Duodenal mucosa (tissue), 2 donors: ENCODE data around the gene PRAC2.
"Not testable (repeated sequence)": the region's sequence is repeated elsewhere in the genome, so short reads cannot be mapped to it uniquely, and the experiment has no call there.

Experiments used
- H3K27ac ChIP-seq: one replicate; pipeline ENCODE4 v1.7.0; 2013; ENCODE audit warnings: low read depth, low read length
- H3K27me3 ChIP-seq, 2 donors: one replicate each; pipeline ENCODE4 v1.7.0; 2013; ENCODE audit warnings: low read length in 2 of 2, control low read depth in 1 of 2; ENCODE audit not compliant: insufficient read depth in 2 of 2, control insufficient read depth in 1 of 2
- H3K36me3 ChIP-seq, 2 donors: one replicate each; pipeline ENCODE4 v1.7.0; 2013; ENCODE audit warnings: low read length in 2 of 2, control low read depth in 1 of 2; ENCODE audit not compliant: insufficient read depth in 2 of 2, control insufficient read depth in 1 of 2
- H3K4me1 ChIP-seq, 2 donors: one replicate each; pipeline ENCODE4 v1.7.0; 2013; ENCODE audit warnings: low read length in 2 of 2, control low read depth in 1 of 2; ENCODE audit not compliant: insufficient read depth in 2 of 2, control insufficient read depth in 1 of 2
- H3K4me3 ChIP-seq, 2 donors: one replicate each; pipeline ENCODE4 v1.7.0; 2013; ENCODE audit warnings: low read length in 2 of 2, low read depth in 1 of 2
- H3K9ac ChIP-seq, 2 donors: one replicate each; pipeline ENCODE4 v1.7.0; 2013; ENCODE audit warnings: low read length in 2 of 2, low read depth in 1 of 2
- H3K9me3 ChIP-seq, 2 donors: one replicate each; pipeline ENCODE4 v1.7.0; 2013; ENCODE audit warnings: low read length in 2 of 2, control low read depth in 1 of 2; ENCODE audit not compliant: control insufficient read depth in 1 of 2

PRAC2 gene

GRCh38 chr17:48704361-48705248 is 18.4 kb upstream of the PRAC2 start:
- peaks cover 45 to 49% of the 10 kb centered on the region in 2 donors for H3K27me3 ChIP-seq
- no peak overlapping the region for H3K4me3 ChIP-seq
- H3K36me3 ChIP-seq: no peaks in the 10 kb centered on the region
- no peaks in the 10 kb centered on the region for H3K9me3 ChIP-seq
- H3K4me1 ChIP-seq: no peaks in the 10 kb centered on the region
- H3K9ac ChIP-seq: no peak overlapping the region
- no peak overlapping the region for H3K27ac ChIP-seq

- H3K27me3 ChIP-seq: peaks cover 36 to 47% of the 10 kb centered on the region in 2 donors
- no peak overlapping the region for H3K9ac ChIP-seq
- no peaks in the 10 kb centered on the region for H3K4me1 ChIP-seq
- H3K27ac ChIP-seq: no peak overlapping the region
- H3K4me3 ChIP-seq: no peak overlapping the region
- no peaks in the 10 kb centered on the region for H3K36me3 ChIP-seq
- no peaks in the 10 kb centered on the region for H3K9me3 ChIP-seq
Measured at GRCh38 chr17:48711128-48711527, 11.9 kb upstream of the PRAC2 start.

GRCh38 chr17:48715496-48716399 is 7.2 kb upstream of the PRAC2 start:
- Histone ChIP-seq H3K36me3 (no peaks in the 10 kb centered on the region), H3K9me3 (no peaks in the 10 kb centered on the region), H3K4me1 (peaks cover 9 to 12% of the 10 kb centered on the region in 2 donors), H3K27ac (no peak overlapping the region), H3K27me3 (peaks cover 63 to 69% of the 10 kb centered on the region in 2 donors), H3K9ac (no peak overlapping the region), H3K4me3 (no peak overlapping the region)

- H3K4me3 ChIP-seq, H3K36me3 ChIP-seq, H3K9ac ChIP-seq, H3K27ac ChIP-seq, H3K9me3 ChIP-seq: not testable (repeated sequence)
- H3K4me1 ChIP-seq: peaks cover 9 to 12% of the 10 kb centered on the region in 2 donors
- H3K27me3 ChIP-seq: peaks cover 62 to 70% of the 10 kb centered on the region in 2 donors
Measured at GRCh38 chr17:48716549-48716948, 6.4 kb upstream of the PRAC2 start.

GRCh38 chr17:48717367-48718226 is 5.4 kb upstream of the PRAC2 start:
- no peak overlapping the region for H3K27ac ChIP-seq
- H3K9ac ChIP-seq: no peak overlapping the region
- H3K36me3 ChIP-seq: no peaks in the 10 kb centered on the region
- peaks cover 9 to 12% of the 10 kb centered on the region in 2 donors for H3K4me1 ChIP-seq
- H3K27me3 ChIP-seq: peaks cover 63 to 72% of the 10 kb centered on the region in 2 donors
- no peaks in the 10 kb centered on the region for H3K9me3 ChIP-seq
- H3K4me3 ChIP-seq: no peak overlapping the region

- no peak overlapping the region for H3K9ac ChIP-seq
- peaks cover 9 to 12% of the 10 kb centered on the region in 2 donors for H3K4me1 ChIP-seq
- no peak overlapping the region for H3K4me3 ChIP-seq
- H3K27me3 ChIP-seq: peaks cover 66 to 75% of the 10 kb centered on the region in 2 donors
- H3K9me3 ChIP-seq: no peaks in the 10 kb centered on the region
- no peaks in the 10 kb centered on the region for H3K36me3 ChIP-seq
- no peak overlapping the region for H3K27ac ChIP-seq
Measured at GRCh38 chr17:48718227-48718760, 4.7 kb upstream of the PRAC2 start.

GRCh38 chr17:48718761-48719641 is 4.0 kb upstream of the PRAC2 start:
- Histone ChIP-seq H3K9ac (no peak overlapping the region), H3K27me3 (peaks cover 73 to 78% of the 10 kb centered on the region in 2 donors), H3K36me3 (no peaks in the 10 kb centered on the region), H3K4me3 (no peak overlapping the region), H3K9me3 (no peaks in the 10 kb centered on the region), H3K4me1 (peaks cover 15 to 18% of the 10 kb centered on the region in 2 donors), H3K27ac (no peak overlapping the region)

GRCh38 chr17:48719642-48720265 is 3.2 kb upstream of the PRAC2 start:
- no peaks in the 10 kb centered on the region for H3K9me3 ChIP-seq
- no peak overlapping the region for H3K9ac ChIP-seq
- H3K27me3 ChIP-seq: peaks cover 80 to 85% of the 10 kb centered on the region in 2 donors
- H3K36me3 ChIP-seq: no peaks in the 10 kb centered on the region
- no peak overlapping the region for H3K4me3 ChIP-seq
- H3K27ac ChIP-seq: no peak overlapping the region
- H3K4me1 ChIP-seq: peaks cover 21% of the 10 kb centered on the region in 2 donors
